Fibroblast of gingiva (primary cell): Measurements from ENCODE around the gene RBPJL.

Experiments used
- DNase-seq: peaks from one replicate; pipeline ENCODE4 v3.0.0-alpha.2; 2011; ENCODE audit warnings: low read depth

The RBPJL gene

GRCh38 chr20:45317826-45318225 is 11.2 kb downstream of the RBPJL start:
- no peak for DNase-seq

GRCh38 chr20:45318386-45318939 is 11.8 kb downstream of the RBPJL start:
- DNase-seq = no peak

- DNase-seq = no peak
These were observed 12.3 kb downstream of the RBPJL start for GRCh38 chr20:45318948-45319347.

DNA sequence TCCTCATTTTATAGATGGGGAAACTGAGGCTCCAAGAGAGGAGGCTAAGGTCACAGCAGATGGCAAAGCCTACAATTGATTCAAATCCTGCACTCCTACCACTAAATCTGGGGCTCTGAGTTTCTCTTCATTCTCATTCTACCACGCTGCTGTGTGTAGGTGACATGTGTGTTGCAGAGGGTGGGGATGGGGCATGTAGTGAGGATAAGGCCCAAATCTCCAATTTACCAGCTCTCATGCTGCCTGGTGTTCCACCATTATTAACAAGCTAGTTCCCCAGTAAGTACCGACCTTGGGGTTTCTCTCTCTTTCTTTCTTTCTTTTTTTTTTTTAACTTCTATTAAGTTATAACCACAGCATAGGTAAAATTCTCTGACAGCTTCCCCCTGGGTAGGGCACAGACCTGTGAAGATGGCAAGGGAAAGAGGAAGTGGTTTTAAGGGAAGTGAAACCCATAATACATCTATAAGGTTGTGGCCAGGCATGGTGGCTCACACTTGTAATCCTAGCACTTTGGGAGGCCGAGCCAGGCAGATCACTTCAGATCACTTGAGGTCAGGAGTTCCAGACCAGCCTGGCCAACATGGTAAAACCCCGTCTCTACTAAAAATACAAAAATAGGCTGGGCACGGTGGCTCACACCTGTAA is 14.4 kb downstream of the RBPJL start:
- DNase-seq = no peak

GRCh38 chr20:45322952-45323383 is 16.3 kb downstream of the RBPJL start:
- DNase-seq = peak; percentile 72

DNA sequence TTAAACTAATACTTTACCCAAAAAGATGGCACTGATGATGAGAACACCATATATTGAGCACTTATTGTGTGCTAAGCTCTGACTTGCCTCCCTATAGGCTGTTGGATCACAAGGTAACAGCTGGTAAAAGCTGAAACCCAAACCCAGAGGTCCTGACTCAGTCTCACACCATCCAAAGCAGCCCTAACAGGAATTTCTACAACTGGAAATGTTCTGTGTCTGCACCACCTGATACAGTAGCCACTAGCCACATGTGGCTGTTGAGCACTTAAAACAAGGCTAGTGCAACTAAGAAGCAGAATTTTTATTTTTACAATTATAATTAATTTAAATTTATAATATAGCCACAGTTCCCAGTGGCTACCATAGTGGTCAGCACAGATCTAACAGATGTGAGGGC is 17.1 kb downstream of the RBPJL start:
- peak; percentile 38 for DNase-seq

DNA sequence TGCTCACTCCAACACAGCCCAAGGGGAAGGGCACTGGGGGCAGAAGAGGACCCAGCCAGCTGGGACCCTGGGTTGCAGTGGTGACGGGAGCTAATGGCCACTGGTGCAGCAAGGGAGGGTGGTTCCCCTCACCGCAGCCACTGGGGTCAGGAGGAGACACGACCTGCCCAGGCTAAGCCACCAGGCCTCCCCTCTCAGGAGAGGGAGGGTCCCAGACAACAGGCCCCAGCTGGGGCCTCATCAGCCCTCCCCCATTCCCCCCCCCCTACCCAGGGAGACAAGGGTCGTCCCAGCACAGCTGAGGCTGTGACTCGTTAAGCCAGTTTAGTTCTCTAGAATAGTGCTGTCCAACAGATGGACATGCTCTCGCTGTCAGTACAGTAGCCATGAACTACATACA is 18.7 kb downstream of the RBPJL start:
- DNase-seq = no peak

DNA sequence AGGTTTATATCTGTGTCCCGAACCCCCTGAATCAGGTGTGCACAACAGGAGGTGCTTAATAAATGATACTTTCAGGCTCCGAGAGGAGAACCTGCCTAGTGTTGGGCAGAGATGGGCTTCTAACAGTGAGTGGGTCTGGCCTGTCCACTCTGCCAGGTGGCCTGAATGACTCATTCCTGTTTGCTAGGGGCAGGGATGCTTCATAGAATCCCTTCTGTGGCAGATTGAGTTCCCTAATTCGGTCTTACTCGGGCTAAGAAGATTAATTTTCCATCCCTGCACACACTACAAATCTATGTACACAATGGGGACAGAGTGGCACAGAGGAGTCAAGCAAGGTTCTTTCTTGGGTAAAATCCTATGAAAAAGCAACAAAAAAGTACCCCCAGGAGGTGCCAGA is 21.8 kb downstream of the RBPJL start:
- DNase-seq = no peak

- DNase-seq = no peak
These were observed 23.1 kb downstream of the RBPJL start for GRCh38 chr20:45329497-45330319.

DNA sequence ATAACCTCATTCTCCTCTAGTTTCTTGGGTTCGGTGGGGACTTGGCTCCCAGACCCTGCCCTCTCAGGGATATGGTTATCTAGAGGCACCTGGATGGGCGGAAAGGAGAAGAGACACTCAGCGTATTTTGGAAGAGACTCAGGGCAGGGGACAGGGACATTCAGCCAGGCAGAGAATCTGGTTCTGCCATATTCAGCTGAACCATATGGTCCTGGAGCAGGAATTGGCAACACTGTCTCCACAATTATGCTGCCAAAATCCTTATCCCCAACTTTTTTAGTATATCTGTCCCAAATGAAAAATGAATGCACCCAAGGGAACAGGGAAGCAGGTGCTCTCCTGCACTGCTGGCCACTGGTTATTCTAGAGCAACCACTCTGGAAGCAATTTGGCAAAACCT is 23.8 kb downstream of the RBPJL start:
- DNase-seq = no peak

GRCh38 chr20:45336530-45337366 is 30.1 kb downstream of the RBPJL start:
- peak; percentile 77 for DNase-seq

DNA sequence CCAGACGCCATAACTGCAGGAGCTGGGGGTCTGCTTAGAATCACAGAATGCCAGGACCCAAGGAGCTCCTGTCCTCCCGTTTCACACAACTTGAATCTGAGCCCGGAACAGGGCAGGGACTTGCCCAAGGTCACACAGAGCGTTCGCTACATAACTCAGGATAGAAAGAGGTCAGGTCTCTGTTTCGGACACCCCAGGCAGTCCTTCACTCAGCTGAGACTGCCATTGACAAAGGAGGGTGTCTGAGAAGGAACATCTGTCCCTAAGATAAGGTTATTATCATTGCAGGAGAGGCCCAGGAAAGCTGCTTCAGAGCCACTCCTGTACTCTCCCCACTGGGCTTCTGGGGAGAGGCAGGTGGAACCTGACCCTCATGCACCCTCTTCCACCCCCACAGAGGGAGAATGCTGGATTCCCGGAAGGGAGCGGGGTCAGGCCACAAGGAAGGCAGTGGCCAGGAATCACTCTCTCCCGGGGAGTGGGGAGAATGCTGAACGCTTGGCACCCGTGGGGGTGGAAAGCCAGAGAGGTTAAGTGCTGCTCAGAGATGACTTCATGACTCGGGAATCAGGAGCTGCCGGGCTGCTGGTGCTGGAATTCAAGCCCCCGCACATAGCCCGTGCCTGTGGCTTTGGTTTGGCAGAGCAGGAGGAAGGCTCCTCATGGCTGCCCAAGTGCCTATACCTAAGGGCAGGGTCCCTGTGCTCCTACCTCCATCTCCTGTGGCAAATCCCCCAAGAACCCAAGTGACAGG is 30.9 kb downstream of the RBPJL start:
- DNase-seq = peak; percentile 88

DNA sequence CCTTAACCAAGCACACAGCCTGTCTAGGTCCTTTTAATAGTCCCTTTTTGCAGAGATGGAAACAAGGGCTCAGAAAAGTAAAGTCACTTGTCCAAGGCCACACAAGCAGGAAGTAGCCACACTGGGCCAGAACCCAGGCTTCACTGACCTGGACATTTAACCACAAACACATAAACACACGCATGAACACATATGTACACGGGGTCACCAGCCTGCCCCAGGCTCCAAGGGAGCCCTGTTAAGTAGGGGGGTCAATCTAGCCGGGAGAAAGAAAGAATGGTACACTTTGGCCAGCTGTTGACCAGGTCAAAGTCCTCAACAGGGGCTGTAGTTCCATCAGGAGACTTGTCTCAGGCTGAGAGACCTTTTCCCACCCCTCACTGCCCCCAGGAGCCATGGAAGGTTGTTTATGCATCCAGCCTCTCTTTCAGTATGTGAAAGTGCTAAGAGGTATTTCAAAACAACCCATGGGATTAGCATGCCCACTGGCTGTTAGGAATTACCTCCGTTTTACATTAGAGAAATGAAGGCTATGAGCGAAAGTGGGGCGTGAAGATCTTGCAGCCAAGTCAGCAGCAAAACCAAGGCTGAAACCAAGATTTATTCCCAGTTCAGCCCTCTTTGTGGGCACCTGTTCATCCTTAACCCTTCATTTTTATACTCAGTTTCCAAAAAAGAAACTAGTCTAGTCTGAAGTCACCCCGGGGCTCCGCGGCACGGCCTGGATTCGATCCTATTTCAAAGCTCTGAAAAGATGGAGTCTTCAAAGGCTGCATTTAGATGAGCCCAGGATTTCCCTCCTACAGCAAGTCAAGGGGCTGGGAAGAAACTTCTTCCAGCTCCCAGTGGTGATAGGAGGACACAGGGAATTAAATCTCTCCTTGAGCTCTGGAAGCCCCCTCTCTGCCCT is 31.7 kb downstream of the RBPJL start:
- peak; percentile 51 for DNase-seq

GRCh38 chr20:45339084-45339483 is 32.4 kb downstream of the RBPJL start:
- no peak for DNase-seq

- no peak for DNase-seq
These were observed 33.2 kb downstream of the RBPJL start for GRCh38 chr20:45339799-45340198.

GRCh38 chr20:45340236-45340847 is 33.7 kb downstream of the RBPJL start:
- no peak for DNase-seq

- DNase-seq = no peak
These were observed 34.3 kb downstream of the RBPJL start for GRCh38 chr20:45340951-45341350.

DNA sequence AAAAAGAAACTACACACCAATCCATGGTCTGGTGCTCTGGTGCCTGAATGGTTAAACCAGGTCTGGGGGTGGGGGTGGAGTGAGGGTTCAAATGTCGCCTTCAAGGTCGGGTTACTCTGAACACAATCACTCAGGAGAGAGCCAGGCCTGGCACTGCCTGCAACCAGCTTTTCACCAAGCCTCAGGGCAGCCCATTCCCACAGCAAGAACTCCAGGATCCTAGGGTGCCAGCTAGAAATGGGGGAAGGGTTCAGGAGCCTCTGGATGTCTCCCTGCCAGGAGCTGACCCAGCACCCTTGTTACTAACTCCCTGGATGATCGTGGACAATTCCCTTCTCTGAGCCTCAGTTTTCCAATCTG is 34.9 kb downstream of the RBPJL start:
- DNase-seq = no peak

- DNase-seq = peak; percentile 52
These were observed 35.6 kb downstream of the RBPJL start for GRCh38 chr20:45341939-45342854.
